A673 (cell line): Measurements from ENCODE around the gene ST3GAL2. TPM values are rescaled to one million over a fixed set of nuclear protein-coding genes. Genes with fewer than 3 reads are reported as not detected.
"Not testable (repeated sequence)": the region's sequence is repeated elsewhere in the genome, so short reads cannot be mapped to it uniquely, and the experiment has no call there.

ENCODE experiments used
- BruUV-seq: library from RNA; stranded (reverse); fragments of 400-500 nt; replicated peaks from 2 replicates; lab custom pipeline; 2021; lab: Mats Ljungman, UMichigan
- CTCF ChIA-PET: fragments of 300-600 bp; sonication (Branson Sonifier 250); formaldehyde crosslinking; loops from one replicate; lab custom pipeline; 2022; ENCODE audit warnings: antibody characterized with exemption; lab: Charles Lee
- POLR2A ChIA-PET: fragments of 300-600 bp; sonication (Branson Sonifier 250); formaldehyde crosslinking; loops from one replicate; lab custom pipeline; 2022; ENCODE audit warnings: antibody characterized with exemption; ENCODE audit not compliant: low non-redundant PET; lab: Charles Lee
- DNase-seq: peaks from one replicate; pipeline ENCODE4 v3.0.0-alpha.2; 2015; ENCODE audit warnings: low spot score
- H3K27ac ChIP-seq: fragments of 200-600 bp; sonication (generic); 2 replicates; pipeline ENCODE4 v1.5.1; 2016; ENCODE audit warnings: mixed run types, low read depth, mild to moderate bottlenecking, mixed read lengths, antibody characterized with exemption, low read length; ENCODE audit not compliant: poor library complexity, severe bottlenecking
- H3K27me3 ChIP-seq: fragments of 200-600 bp; sonication (generic); replicated peaks from 2 replicates; pipeline ENCODE4 v1.6.1; 2017; ENCODE audit warnings: mixed run types, low read depth, mild to moderate bottlenecking, mixed read lengths, antibody characterized with exemption, low read length; ENCODE audit not compliant: insufficient read depth, poor library complexity
- H3K36me3 ChIP-seq: fragments of 200-600 bp; sonication (generic); 2 replicates; pipeline ENCODE4 v1.6.1; 2016; ENCODE audit warnings: mixed run types, mild to moderate bottlenecking, mixed read lengths, antibody characterized with exemption, low read length; ENCODE audit not compliant: insufficient read depth, poor library complexity, severe bottlenecking
- H3K4me1 ChIP-seq: fragments of 200-600 bp; sonication (generic); 2 replicates; pipeline ENCODE4 v1.6.1; 2017; ENCODE audit warnings: mixed run types, mild to moderate bottlenecking, mixed read lengths, antibody characterized with exemption, low read length; ENCODE audit not compliant: insufficient read depth, poor library complexity, severe bottlenecking
- H3K4me3 ChIP-seq: fragments of 200-600 bp; sonication (generic); 2 replicates; pipeline ENCODE4 v1.5.1; 2016; ENCODE audit warnings: low read depth, mixed run types, mild to moderate bottlenecking, mixed read lengths, low read length; ENCODE audit not compliant: poor library complexity, severe bottlenecking
- H3K9me3 ChIP-seq: fragments of 200-600 bp; sonication (generic); 2 replicates; pipeline ENCODE4 v1.6.1; 2016; ENCODE audit warnings: mixed run types, low read depth, mild to moderate bottlenecking, mixed read lengths, antibody characterized with exemption, low read length; ENCODE audit not compliant: poor library complexity, severe bottlenecking
- EZH2 ChIP-seq: fragments of 200-600 bp; sonication (generic); IDR thresholded peaks from 2 replicates; pipeline ENCODE4 v1.6.1; 2017; ENCODE audit warnings: borderline replicate concordance, low read depth, mild to moderate bottlenecking, mixed read lengths, antibody characterized with exemption, low read length; ENCODE audit not compliant: poor library complexity, severe bottlenecking
- intact Hi-C: fragments of 100-400 bp; cut with micrococcal nuclease; formaldehyde crosslinking; loops from one replicate; pipeline ENCODE4 v1.10.0; 2022; ENCODE audit not compliant: unreplicated experiment
- total RNA-seq: library from RNA; stranded (reverse); gene quantifications from 2 replicates; pipeline ENCODE4 v1.2.3, GENCODE V29; 2021
- TF ChIP-seq, protein P1 (sequence below): fragments of 300-800, 200-600 bp; sonication (generic); conservative IDR thresholded peaks from 2 replicates; pipeline ENCODE4 v1.5.1; 2017; ENCODE audit warnings: low read depth, mild to moderate bottlenecking, antibody characterized with exemption, low read length, moderate library complexity, mixed read lengths

The ST3GAL2 gene
- total RNA-seq, 1 experiment from 2014 or later, result 26.5 TPM

- peak; percentile 76 for DNase-seq
- TF ChIP-seq, protein P1, sequence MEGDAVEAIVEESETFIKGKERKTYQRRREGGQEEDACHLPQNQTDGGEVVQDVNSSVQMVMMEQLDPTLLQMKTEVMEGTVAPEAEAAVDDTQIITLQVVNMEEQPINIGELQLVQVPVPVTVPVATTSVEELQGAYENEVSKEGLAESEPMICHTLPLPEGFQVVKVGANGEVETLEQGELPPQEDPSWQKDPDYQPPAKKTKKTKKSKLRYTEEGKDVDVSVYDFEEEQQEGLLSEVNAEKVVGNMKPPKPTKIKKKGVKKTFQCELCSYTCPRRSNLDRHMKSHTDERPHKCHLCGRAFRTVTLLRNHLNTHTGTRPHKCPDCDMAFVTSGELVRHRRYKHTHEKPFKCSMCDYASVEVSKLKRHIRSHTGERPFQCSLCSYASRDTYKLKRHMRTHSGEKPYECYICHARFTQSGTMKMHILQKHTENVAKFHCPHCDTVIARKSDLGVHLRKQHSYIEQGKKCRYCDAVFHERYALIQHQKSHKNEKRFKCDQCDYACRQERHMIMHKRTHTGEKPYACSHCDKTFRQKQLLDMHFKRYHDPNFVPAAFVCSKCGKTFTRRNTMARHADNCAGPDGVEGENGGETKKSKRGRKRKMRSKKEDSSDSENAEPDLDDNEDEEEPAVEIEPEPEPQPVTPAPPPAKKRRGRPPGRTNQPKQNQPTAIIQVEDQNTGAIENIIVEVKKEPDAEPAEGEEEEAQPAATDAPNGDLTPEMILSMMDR, result peak; percentile 24; the same call in 1 of the 2 replicates
- TF ChIP-seq EZH2, result no peak
- BruUV-seq, result no TSS peak
- H3K4me3 ChIP-seq, result peak within 1 kb of the TSS; percentile 95
- intact Hi-C loops, result no loop called here
- CTCF ChIA-PET, result interaction anchor here (0.6 to 0.7 kb wide), 3 partner anchors 14 to 317 kb away, joined by 3 to 17 read pairs (median 12); no protein-coding TSS in a partner anchor
- no peaks in the 10 kb centered on the region for H3K9me3 ChIP-seq
- no peaks in the 10 kb centered on the region for H3K27me3 ChIP-seq
- H3K27ac ChIP-seq, result peak within 1 kb of the TSS; percentile 100
- H3K36me3 ChIP-seq, result no peaks in the 10 kb centered on the region
- H3K4me1 ChIP-seq, result peaks cover 4% of the 10 kb centered on the region
- POLR2A ChIA-PET, result no interaction called here
Observed at GRCh38 chr16:70454222-70455034, 15.5 kb upstream of the ST3GAL2 start, which contains the start of gene FCSK. FCSK (plus strand) TSS chr16:70454595; CDS start chr16:70463191, 8,596 bp downstream.

GRCh38 chr16:70453892-70454221 lies 15.0 kb upstream of the ST3GAL2 start:
- TF ChIP-seq, protein P1, result no peak
- no peak for TF ChIP-seq EZH2
- ChIA-PET POLR2A (no interaction called here), CTCF (interaction anchor here (0.6 to 0.7 kb wide), 3 partner anchors 13 to 318 kb away, joined by 3 to 17 read pairs (median 12); no protein-coding TSS in a partner anchor)
- Histone ChIP-seq H3K4me3 (peak overlapping the region; percentile 95), H3K36me3 (no peaks in the 10 kb centered on the region), H3K27ac (peak overlapping the region; percentile 100), H3K4me1 (peaks cover 4% of the 10 kb centered on the region), H3K9me3 (no peaks in the 10 kb centered on the region), H3K27me3 (no peaks in the 10 kb centered on the region)
- DNase-seq, result no peak
- no TSS peak for BruUV-seq
- intact Hi-C loops, result no loop called here

GRCh38 chr16:70453117-70453891 lies 14.4 kb upstream of the ST3GAL2 start:
- no peaks in the 10 kb centered on the region for H3K27me3 ChIP-seq
- ChIA-PET CTCF (interaction anchor here (0.6 to 0.7 kb wide), 3 partner anchors 13 to 318 kb away, joined by 3 to 17 read pairs (median 12); no protein-coding TSS in a partner anchor), POLR2A (no interaction called here)
- no TSS peak for BruUV-seq
- no peaks in the 10 kb centered on the region for H3K9me3 ChIP-seq
- peaks cover 4% of the 10 kb centered on the region for H3K4me1 ChIP-seq
- H3K27ac ChIP-seq, result peak overlapping the region; percentile 100
- H3K4me3 ChIP-seq, result peak overlapping the region; percentile 95
- H3K36me3 ChIP-seq, result no peaks in the 10 kb centered on the region
- DNase-seq, result no peak
- intact Hi-C loops, result no loop called here
- TF ChIP-seq, protein P1, result no peak
- no peak for TF ChIP-seq EZH2

- CTCF ChIA-PET, POLR2A ChIA-PET, intact Hi-C loops: not testable (repeated sequence)
Observed at GRCh38 chr16:70451004-70451340, 12.1 kb upstream of the ST3GAL2 start.

More at GRCh38 chr16:70451004-70451340, 12.1 kb upstream of the ST3GAL2 start:
- not testable (repeated sequence) for DNase-seq, BruUV-seq, H3K27ac ChIP-seq, H3K4me1 ChIP-seq, H3K27me3 ChIP-seq, H3K9me3 ChIP-seq, H3K36me3 ChIP-seq, H3K4me3 ChIP-seq
